ENCODE data around the gene GADD45A.

GADD45A gene

DNA sequence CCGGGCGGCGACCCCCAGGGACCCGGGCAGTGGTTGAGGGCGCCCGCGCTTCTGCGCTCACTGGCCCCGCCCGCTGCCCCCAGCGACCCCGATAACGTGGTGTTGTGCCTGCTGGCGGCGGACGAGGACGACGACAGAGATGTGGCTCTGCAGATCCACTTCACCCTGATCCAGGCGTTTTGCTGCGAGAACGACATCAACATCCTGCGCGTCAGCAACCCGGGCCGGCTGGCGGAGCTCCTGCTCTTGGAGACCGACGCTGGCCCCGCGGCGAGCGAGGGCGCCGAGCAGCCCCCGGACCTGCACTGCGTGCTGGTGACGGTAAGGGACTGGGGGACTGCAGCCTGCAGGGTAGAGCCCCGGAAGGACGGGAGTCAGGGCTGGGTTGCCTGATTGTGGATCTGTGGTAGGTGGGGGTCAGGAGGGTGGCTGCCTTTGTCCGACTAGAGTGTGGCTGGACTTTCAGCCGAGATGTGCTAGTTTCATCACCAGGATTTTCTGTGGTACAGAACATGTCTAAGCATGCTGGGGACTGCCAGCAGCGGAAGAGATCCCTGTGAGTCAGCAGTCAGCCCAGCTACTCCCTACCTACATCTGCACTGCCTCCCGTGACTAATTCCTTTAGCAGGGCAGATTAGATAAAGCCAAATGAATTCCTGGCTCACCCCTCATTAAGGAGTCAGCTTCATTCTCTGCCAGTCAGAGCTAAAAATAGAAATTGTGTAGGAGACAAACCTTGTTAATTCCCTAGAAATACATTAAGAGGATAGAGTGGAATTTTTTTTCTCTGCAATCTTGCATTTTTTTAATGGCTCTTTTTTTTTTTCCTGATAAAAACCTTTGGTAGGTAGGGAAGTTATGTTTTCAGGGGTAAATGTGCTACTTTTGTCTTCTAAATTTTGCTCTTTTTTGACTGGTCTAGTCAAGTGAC lies 1.5 kb downstream of the GADD45A start:
- peak overlapping the region; percentile 99 for H3K4me3 ChIP-seq (ENCODE audit: low read depth, low read length)
- DNase-seq (ENCODE audit: low read depth) = peak; percentile 94

DNA sequence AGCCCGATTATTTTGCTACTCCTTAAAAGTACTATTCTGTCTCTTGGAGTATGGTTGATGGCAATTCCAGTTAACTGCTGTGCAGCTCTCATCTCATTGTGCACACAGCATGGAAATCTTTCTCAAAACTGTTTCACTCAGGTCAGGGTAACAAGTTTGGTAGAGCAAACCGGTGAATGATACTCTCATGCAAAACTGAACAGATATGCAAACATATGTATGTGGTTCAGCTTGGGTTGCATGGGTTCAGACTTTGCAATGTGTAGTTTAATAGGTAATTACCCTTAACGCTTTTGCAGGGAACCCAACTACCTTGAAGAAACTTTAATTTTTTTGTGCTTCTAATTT lies 2.2 kb downstream of the GADD45A start:
- no peak for DNase-seq (ENCODE audit: low read depth)
- H3K4me3 ChIP-seq (ENCODE audit: low read depth, low read length) = peak overlapping the region; percentile 99

DNA sequence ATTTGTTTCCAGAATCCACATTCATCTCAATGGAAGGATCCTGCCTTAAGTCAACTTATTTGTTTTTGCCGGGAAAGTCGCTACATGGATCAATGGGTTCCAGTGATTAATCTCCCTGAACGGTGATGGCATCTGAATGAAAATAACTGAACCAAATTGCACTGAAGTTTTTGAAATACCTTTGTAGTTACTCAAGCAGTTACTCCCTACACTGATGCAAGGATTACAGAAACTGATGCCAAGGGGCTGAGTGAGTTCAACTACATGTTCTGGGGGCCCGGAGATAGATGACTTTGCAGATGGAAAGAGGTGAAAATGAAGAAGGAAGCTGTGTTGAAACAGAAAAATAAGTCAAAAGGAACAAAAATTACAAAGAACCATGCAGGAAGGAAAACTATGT lies 2.6 kb downstream of the GADD45A start:
- H3K4me3 ChIP-seq (ENCODE audit: low read depth, low read length) = peak overlapping the region; percentile 99
- peak; percentile 60 for DNase-seq (ENCODE audit: low read depth)

DNA sequence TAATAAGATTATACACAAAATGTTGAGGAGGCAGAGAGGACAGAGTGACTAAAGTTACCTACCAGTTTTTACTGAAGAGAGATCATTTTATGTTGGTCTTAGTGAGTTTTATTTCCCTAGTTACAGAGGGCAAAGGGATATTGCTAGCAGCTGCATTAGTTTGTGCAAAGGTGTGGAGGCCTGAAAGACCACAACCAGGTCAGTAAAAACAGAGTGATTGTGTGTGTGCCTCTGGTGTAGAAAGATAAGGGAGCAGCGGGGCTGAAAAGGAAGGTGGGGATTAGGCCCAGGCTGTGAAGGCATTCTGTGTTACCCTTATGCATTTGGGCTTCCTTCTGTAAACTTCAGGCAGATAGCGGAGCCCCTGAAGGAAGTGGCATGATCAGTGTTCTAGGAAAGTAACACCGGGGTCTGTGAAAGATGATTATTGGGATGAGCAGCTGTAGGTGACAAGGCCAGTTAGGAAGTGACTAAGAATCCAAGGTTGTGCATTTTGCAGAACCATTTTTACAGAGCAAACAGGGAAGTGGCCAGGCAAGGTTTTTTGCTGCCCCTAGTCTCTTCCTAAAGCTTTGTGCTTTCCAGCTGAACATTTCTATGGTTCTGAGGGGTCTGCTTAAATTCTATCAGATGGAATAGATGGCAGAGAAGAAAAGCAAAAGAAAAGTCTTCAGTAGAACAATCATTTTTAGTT lies 3.7 kb downstream of the GADD45A start:
- DNase-seq (ENCODE audit: low read depth) = no peak
- no peak overlapping the region for H3K4me3 ChIP-seq (ENCODE audit: low read depth, low read length)

- DNase-seq (ENCODE audit: low read depth) = no peak
These were observed 4.4 kb downstream of the GADD45A start for GRCh38 chr1:67689267-67690017.

GRCh38 chr1:67690018-67690363 lies 5.0 kb downstream of the GADD45A start:
- H3K4me3 ChIP-seq (ENCODE audit: low read depth, low read length) = no peak overlapping the region
- no peak for DNase-seq (ENCODE audit: low read depth)

More at GRCh38 chr1:67689267-67690017, 4.4 kb downstream of the GADD45A start:
- no peak overlapping the region for H3K4me3 ChIP-seq (ENCODE audit: low read depth, low read length)

DNA sequence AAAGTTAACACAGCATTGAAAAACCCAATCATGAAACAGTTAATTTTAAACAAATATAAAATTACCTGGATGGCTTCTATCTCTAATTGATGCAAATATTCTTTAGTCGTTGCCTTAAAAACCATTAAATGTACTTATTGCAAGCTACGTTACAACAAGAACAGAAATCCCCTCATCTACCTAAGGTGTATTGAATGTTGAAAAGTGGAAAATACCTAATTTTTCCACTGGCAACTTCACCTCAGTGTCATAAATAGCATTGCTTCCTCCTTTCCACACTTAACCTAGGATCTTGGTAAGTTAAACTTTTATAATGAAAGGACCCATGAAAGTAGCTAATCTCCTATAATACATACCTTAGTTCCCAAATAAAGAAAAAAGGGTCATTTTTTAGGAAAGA lies 5.4 kb downstream of the GADD45A start:
- H3K4me3 ChIP-seq (ENCODE audit: low read depth, low read length) = no peak overlapping the region
- no peak for DNase-seq (ENCODE audit: low read depth)

DNA sequence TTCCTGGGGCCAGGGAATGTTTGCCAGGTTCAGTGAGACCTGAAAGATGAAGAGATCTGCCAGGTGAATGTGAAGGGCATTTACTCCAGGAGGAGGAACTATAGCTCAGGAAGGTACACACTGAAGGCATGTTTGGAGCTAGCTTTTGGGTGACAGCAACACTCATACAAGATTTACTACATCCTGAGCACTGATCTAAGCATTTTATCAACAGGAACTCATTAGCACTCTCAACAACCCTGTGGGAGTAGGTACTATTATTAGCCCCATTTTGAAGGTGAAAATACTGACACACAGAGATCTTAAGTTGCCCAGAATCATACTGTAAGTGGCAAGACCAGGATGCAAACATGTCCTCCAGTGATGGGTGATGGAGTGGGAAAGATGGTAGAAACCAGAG lies 6.7 kb downstream of the GADD45A start:
- no peak for DNase-seq (ENCODE audit: low read depth)
- no peak overlapping the region for H3K4me3 ChIP-seq (ENCODE audit: low read depth, low read length)

GRCh38 chr1:67695963-67696362 lies 11.0 kb downstream of the GADD45A start:
- DNase-seq (ENCODE audit: low read depth) = no peak
- no peak overlapping the region for H3K4me3 ChIP-seq (ENCODE audit: low read depth, low read length)

GRCh38 chr1:67696708-67697107 lies 11.7 kb downstream of the GADD45A start:
- no peak for DNase-seq (ENCODE audit: low read depth)
- no peak overlapping the region for H3K4me3 ChIP-seq (ENCODE audit: low read depth, low read length)

- no peak for DNase-seq (ENCODE audit: low read depth)
- H3K4me3 ChIP-seq (ENCODE audit: low read depth, low read length) = no peak overlapping the region
These were observed 15.2 kb downstream of the GADD45A start for GRCh38 chr1:67700220-67700619.

DNA sequence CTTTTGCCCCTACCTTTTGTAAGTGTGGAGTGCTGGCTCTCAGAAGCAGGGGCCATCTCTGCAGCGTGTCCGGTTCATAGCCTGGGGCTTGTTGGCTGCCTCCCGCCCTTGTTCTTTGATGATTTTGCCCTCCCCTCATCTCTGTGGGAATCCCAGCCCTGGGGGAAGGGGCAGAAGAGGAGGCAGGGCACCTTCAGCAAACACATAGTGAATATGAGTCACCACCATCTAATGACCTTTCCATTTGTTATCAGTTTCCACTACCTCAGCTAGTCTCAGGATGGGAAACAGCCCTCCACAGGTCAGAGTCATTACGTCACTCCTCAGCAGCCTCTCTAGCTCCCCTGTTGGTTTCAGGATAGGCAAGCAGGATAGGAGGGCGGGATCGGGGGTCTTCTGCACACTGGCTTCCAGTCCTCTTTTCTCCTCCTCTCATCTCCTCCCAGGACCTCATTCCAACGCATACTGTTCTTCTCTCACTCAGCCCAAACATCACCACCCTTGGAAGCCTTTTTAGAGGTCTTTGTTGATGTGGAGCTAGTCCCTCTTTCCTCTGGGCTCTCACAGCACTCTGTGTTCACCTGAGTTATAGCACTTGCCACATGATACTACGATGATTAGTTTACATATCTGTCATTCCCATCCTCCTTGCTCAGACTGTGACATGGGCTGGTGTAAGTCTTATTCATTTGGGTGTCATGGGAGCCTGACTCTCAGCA lies 15.8 kb downstream of the GADD45A start:
- H3K4me3 ChIP-seq (ENCODE audit: low read depth, low read length) = no peak overlapping the region
- no peak for DNase-seq (ENCODE audit: low read depth)

- no peak for DNase-seq (ENCODE audit: low read depth)
These were observed 16.9 kb downstream of the GADD45A start for GRCh38 chr1:67701876-67702275.

DNA sequence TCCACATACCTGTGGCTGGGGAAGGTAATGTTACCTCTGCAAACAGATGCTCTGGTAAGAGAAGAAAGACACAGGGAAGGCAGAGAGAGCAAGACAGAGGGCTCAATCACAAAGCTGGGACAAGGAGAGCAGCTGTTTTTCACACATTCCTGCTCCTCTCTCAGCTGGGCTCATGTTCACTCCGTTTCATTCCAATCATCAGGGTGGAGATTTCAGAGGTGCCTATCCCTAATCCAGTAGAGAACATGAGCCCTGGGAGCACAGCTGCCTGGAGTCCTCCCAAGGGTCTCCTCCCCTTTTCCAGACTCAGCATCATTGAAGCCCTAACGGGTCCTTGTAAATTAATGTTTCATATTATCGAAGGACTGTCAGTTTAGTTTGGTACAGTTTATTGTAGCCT lies 19.4 kb downstream of the GADD45A start:
- no peak overlapping the region for H3K4me3 ChIP-seq (ENCODE audit: low read depth, low read length)
- no peak for DNase-seq (ENCODE audit: low read depth)

More at GRCh38 chr1:67701876-67702275, 16.9 kb downstream of the GADD45A start:
- no peak overlapping the region for H3K4me3 ChIP-seq (ENCODE audit: low read depth, low read length)

DNA sequence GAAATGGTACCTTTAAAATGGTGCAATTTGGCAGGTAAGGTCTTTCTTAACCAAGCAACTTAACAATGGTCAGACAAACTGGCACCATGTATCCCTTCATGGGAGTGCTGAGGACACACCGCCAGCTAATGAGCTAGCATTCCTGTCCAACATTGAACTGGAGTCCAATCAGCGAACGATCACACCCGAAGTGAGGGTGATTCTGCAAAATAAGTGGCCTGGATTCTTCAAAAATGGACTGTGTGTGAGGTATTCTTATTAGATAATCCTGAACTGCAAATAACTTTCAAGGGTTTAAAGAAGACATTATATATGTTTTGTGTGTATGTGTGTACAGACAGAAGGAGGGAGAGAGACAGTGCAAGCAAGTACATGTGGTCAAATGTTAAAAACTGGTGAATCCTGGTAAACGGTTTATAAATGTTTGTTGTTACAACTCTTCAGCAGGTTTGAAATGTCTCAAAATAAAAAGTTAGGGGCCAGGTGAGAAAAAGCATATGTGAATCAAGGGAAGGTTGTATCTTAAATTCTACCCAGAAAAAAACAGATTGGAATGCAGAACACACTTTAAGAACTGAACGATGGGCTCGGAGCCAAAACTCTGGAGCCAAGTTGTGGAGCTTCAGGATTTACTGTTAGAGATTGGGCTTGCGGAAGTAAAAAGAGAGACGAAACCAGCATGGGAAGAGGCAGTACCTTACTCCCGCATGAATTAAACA lies 20.9 kb downstream of the GADD45A start:
- DNase-seq (ENCODE audit: low read depth) = no peak
- no peak overlapping the region for H3K4me3 ChIP-seq (ENCODE audit: low read depth, low read length)

DNA sequence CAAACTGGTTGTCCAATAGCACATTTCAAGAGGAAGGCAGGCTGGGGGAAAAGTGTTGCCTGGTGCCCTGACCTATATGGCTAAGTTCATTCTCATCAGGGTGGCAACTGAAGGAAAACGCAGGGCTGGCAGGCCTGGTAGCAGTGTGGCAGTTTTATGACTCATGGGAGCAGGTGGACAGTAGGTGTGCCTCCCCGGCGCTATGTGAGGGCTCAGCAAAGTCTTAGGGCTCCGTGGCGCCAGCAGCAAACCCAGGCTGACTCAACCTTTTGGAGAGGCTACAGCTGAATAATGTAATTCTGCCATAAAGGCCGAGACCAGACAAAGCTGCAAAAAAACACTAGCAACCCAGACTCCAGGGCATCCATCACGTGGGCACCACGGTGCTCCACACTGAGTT lies 23.6 kb downstream of the GADD45A start:
- no peak for DNase-seq (ENCODE audit: low read depth)
- no peak overlapping the region for H3K4me3 ChIP-seq (ENCODE audit: low read depth, low read length)

GRCh38 chr1:67710417-67710816 lies 25.4 kb downstream of the GADD45A start:
- H3K4me3 ChIP-seq (ENCODE audit: low read depth, low read length) = no peak overlapping the region
- DNase-seq (ENCODE audit: low read depth) = peak; percentile 46

- H3K4me3 ChIP-seq (ENCODE audit: low read depth, low read length) = no peak overlapping the region
- no peak for DNase-seq (ENCODE audit: low read depth)
These were observed 26.3 kb downstream of the GADD45A start for GRCh38 chr1:67711158-67711854.

Data from skeletal muscle cell (primary cell).